ENCODE measurements around the gene TIMP2. TPM values are rescaled to one million over a fixed set of nuclear protein-coding genes. Genes with fewer than 3 reads are reported as not detected.

The TIMP2 gene
- total and polyA plus RNA-seq, 2 of the 13 experiments (the other 11 are each of a cell fraction or from before 2014, with no cell fraction given) = 3.8 to 8.5 TPM

GRCh38 chr17:78895322-78895721 is 29.9 kb downstream of the TIMP2 start:
- no peaks in the 10 kb centered on the region for H3K27me3 ChIP-seq (ENCODE audit: control insufficient read depth in 1 of 2, insufficient read depth in 2 of 2, low read length in 2 of 2)
- TF ChIP-seq RCOR2 (CRISPR knock-in tag; IDR thresholded peaks at IDR 0.05) (no peak), SALL2 (CRISPR knock-in tag; IDR thresholded peaks at IDR 0.05) (no peak), ZNF766 (CRISPR knock-in tag; IDR thresholded peaks at IDR 0.05; ENCODE audit: borderline replicate concordance) (no peak), ZNF768 (CRISPR knock-in tag; IDR thresholded peaks at IDR 0.05) (no peak), SNAPC2 (CRISPR knock-in tag; IDR thresholded peaks at IDR 0.05) (no peak), ZBTB38 (CRISPR knock-in tag; IDR thresholded peaks at IDR 0.05) (no peak), ZNF790 (CRISPR knock-in tag; IDR thresholded peaks at IDR 0.05; ENCODE audit: borderline replicate concordance) (no peak), ARNT2 (CRISPR knock-in tag; IDR thresholded peaks at IDR 0.05; ENCODE audit: low read depth) (no peak), NFE2 (CRISPR knock-in tag; IDR thresholded peaks at IDR 0.05) (no peak), ZNF737 (CRISPR knock-in tag; IDR thresholded peaks at IDR 0.05; ENCODE audit: borderline replicate concordance) (no peak), ZNF326 (CRISPR knock-in tag; IDR thresholded peaks at IDR 0.05; ENCODE audit: borderline replicate concordance) (no peak), ZBTB10 (CRISPR knock-in tag; IDR thresholded peaks at IDR 0.05; ENCODE audit: borderline replicate concordance) (no peak), RORA (CRISPR knock-in tag; IDR thresholded peaks at IDR 0.05) (no peak), UBTF (CRISPR knock-in tag; IDR thresholded peaks at IDR 0.05) (no peak), NR2F1 (CRISPR knock-in tag; IDR thresholded peaks at IDR 0.05) (no peak), ZNF614 (CRISPR knock-in tag; IDR thresholded peaks at IDR 0.05; ENCODE audit: borderline replicate concordance) (no peak), ATF1 (CRISPR knock-in tag; IDR thresholded peaks at IDR 0.05) (no peak), SMARCE1 (IDR thresholded peaks at IDR 0.05; ENCODE audit: borderline replicate concordance) (no peak), DNMT3B (CRISPR knock-in tag; conservative IDR thresholded peaks at IDR 0.05) (no peak)
- no peak for ATAC-seq
- DNase-seq (ENCODE audit: low spot score) = no peak
- H3K36me3 ChIP-seq (replicated peaks in 1 of 2; ENCODE audit: control insufficient read depth in 1 of 2, insufficient read depth in 2 of 2, low read length in 2 of 2) = no peaks in the 10 kb centered on the region; a peak in 3 of 5 replicates
- ChIA-PET CTCF (ENCODE audit: low intra/inter-chr PET ratio, low total read pairs) (no interaction called here), POLR2A (no interaction called here)
- H4K20me1 ChIP-seq (ENCODE audit: insufficient read depth, low read length) = no peaks in the 10 kb centered on the region
- BruUV-seq (replicated peaks) = no TSS peak
- no peak overlapping the region for H3K4me2 ChIP-seq (ENCODE audit: low read depth, low read length)
- H2AFZ ChIP-seq (ENCODE audit: low read length) = no peak overlapping the region
- no peak overlapping the region for H3K4me3 ChIP-seq (replicated peaks in 1 of 3; ENCODE audit: insufficient read depth in 1 of 3, low read depth in 2 of 3, low read length in 3 of 3)
- WGBS (ENCODE audit: low lambda C conversion rate) = 87% methylated on average over 5 of the region's 5 CpGs
- no peaks in the 10 kb centered on the region for H3K9me3 ChIP-seq (ENCODE audit: low read length)
- no peak overlapping the region for H3K9ac ChIP-seq (ENCODE audit: insufficient read depth, low read depth, low read length)
- FAIRE-seq = no peak
- in situ Hi-C loops (cut with HindIII; ENCODE audit: extremely low pct_ligation_motif_present, low pct_unique_long_range_greater_than_20kb) = no loop called here
- intact Hi-C loops (cut with micrococcal nuclease; ENCODE audit: unreplicated experiment) = no loop called here
- H3K79me2 ChIP-seq (ENCODE audit: insufficient read depth, low read length) = no peaks in the 10 kb centered on the region
- H3K27ac ChIP-seq (ENCODE audit: extremely low read length, insufficient read depth, low read length) = no peak overlapping the region
- H3K4me1 ChIP-seq (ENCODE audit: insufficient read depth, low read length) = 0 out of 2 replicates have a peak, but pooled peaks cover 6% of the 10 kb centered on the region
